ENCODE data around the gene STARD3.

DNA sequence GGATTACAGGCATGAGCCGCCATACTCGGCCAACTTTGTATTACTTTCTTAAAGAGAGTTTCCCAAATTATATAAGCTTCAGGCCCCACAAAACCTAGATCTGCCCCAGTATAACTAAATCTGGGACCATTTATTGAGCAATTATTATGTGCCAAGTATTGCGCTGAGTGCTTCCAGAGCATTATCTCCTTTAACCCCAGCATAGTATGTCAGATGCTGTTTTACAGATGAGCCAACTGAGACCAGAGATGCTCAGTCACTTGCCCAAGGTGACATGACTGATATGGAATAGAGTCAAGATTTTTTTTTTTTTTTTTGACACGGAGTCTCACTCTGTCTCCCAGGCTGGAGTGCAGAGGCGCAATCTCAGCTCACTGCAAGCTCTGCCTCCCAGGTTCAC lies 61.0 kb downstream of the STARD3 start:
- TF ChIP-seq, protein P1, sequence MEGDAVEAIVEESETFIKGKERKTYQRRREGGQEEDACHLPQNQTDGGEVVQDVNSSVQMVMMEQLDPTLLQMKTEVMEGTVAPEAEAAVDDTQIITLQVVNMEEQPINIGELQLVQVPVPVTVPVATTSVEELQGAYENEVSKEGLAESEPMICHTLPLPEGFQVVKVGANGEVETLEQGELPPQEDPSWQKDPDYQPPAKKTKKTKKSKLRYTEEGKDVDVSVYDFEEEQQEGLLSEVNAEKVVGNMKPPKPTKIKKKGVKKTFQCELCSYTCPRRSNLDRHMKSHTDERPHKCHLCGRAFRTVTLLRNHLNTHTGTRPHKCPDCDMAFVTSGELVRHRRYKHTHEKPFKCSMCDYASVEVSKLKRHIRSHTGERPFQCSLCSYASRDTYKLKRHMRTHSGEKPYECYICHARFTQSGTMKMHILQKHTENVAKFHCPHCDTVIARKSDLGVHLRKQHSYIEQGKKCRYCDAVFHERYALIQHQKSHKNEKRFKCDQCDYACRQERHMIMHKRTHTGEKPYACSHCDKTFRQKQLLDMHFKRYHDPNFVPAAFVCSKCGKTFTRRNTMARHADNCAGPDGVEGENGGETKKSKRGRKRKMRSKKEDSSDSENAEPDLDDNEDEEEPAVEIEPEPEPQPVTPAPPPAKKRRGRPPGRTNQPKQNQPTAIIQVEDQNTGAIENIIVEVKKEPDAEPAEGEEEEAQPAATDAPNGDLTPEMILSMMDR (conservative IDR thresholded peaks at IDR 0.05 in 1 of 2, IDR thresholded peaks at IDR 0.05 in 1 of 2; ENCODE audit: extremely low read depth in 1 of 2, insufficient read depth in 1 of 2, low read depth in 1 of 2, low read length in 2 of 2): no peak
- no peak for TF ChIP-seq EZH2 (IDR thresholded peaks at IDR 0.05; ENCODE audit: borderline replicate concordance, low read length)

Data from mammary epithelial cell (primary cell).